HUDEP-2 (cell line): ENCODE results near the gene CENPA.
"Not testable (repeated sequence)": the region's sequence is repeated elsewhere in the genome, so short reads cannot be mapped to it uniquely, and the experiment has no call there.

Experiments used
- DNase-seq, 76 experiments: peaks; one replicate each; lab custom pipeline; 2025; ENCODE audit not compliant: unreplicated experiment in 76 of 76; lab: John Stamatoyannopoulos, UW

The CENPA gene

GRCh38 chr2:26784570-26785234 is 1.2 kb upstream of the CENPA start:
- no peak for DNase-seq

GRCh38 chr2:26786207-26787028 is 562 bp downstream of the CENPA start:
- DNase-seq, result peak in 19 of 76 experiments; percentile 9 to 63 (median 31)

- no peak for DNase-seq
Measured at GRCh38 chr2:26792720-26793119, 6.9 kb downstream of the CENPA start.

- no peak for DNase-seq
Measured at GRCh38 chr2:26793518-26793917, 7.7 kb downstream of the CENPA start.

- DNase-seq, result not testable (repeated sequence)
Measured at GRCh38 chr2:26795135-26795534, 9.3 kb downstream of the CENPA start.

GRCh38 chr2:26801328-26801727 is 15.5 kb downstream of the CENPA start:
- no peak for DNase-seq

- no peak for DNase-seq
Measured at GRCh38 chr2:26801796-26802195, 15.9 kb downstream of the CENPA start.

- DNase-seq, result no peak
Measured at GRCh38 chr2:26805241-26805676, 19.4 kb downstream of the CENPA start.

- no peak for DNase-seq
Measured at GRCh38 chr2:26807788-26808460, 22.1 kb downstream of the CENPA start.

- DNase-seq, result no peak
Measured at GRCh38 chr2:26809211-26809610, 23.4 kb downstream of the CENPA start.

GRCh38 chr2:26809876-26810577 is 24.2 kb downstream of the CENPA start:
- DNase-seq, result no peak

- no peak for DNase-seq
Measured at GRCh38 chr2:26811261-26811660, 25.4 kb downstream of the CENPA start.

GRCh38 chr2:26811791-26812694 is 26.2 kb downstream of the CENPA start:
- no peak for DNase-seq

- DNase-seq, result no peak
Measured at GRCh38 chr2:26812731-26813130, 26.9 kb downstream of the CENPA start.

GRCh38 chr2:26814072-26814765 is 28.4 kb downstream of the CENPA start:
- DNase-seq, result not testable (repeated sequence)

GRCh38 chr2:26816893-26817292 is 31.0 kb downstream of the CENPA start:
- DNase-seq, result peak in 23 of 76 experiments; percentile 5 to 38 (median 16)

- DNase-seq, result no peak
Measured at GRCh38 chr2:26818255-26818654, 32.4 kb downstream of the CENPA start.

- DNase-seq, result no peak
Measured at GRCh38 chr2:26818972-26819371, 33.1 kb downstream of the CENPA start.

- no peak for DNase-seq
Measured at GRCh38 chr2:26820932-26821331, 35.1 kb downstream of the CENPA start.
